GM23338 (cell line): ENCODE measurements around the gene RBBP7.

Experiments used
- CREB1 ChIP-seq: fragments of 250-450 bp; sonication (Bioruptor Pico); IDR thresholded peaks from 2 replicates; pipeline ENCODE4 v1.5.0; 2020; ENCODE audit warnings: low read depth, mild to moderate bottlenecking, moderate library complexity
- CTCF ChIP-seq, 2 experiments: fragments of 200-600 bp in 1 of 2; sonication (generic) in 1 of 2; conservative IDR thresholded peaks; 2 replicates each; pipeline versions ENCODE4 v1.5.1 to v1.6.1; 2016 to 2017; ENCODE audit warnings: antibody characterized with exemption in 2 of 2, low read depth in 2 of 2, mild to moderate bottlenecking in 2 of 2, moderate library complexity in 1 of 2
- ETS1 ChIP-seq: IDR thresholded peaks from 2 replicates; pipeline ENCODE4 v1.6.1; 2016; ENCODE audit warnings: antibody characterized with exemption
- EZH2 ChIP-seq: fragments of 200-600 bp; sonication (generic); IDR thresholded peaks from one replicate; pipeline ENCODE4 v1.8.0; 2017; ENCODE audit warnings: antibody characterized with exemption, mild to moderate bottlenecking, low read depth; ENCODE audit not compliant: unreplicated experiment
- EZH2phosphoT487 ChIP-seq: fragments of 200-600 bp; sonication (generic); IDR thresholded peaks from one replicate; pipeline ENCODE4 v1.8.1; 2018; ENCODE audit warnings: antibody characterized with exemption; ENCODE audit not compliant: unreplicated experiment
- JUNB ChIP-seq: IDR thresholded peaks from one replicate; pipeline ENCODE4 v1.6.1; 2016; ENCODE audit warnings: antibody characterized with exemption; ENCODE audit not compliant: unreplicated experiment
- NANOG ChIP-seq: IDR thresholded peaks from 2 replicates; pipeline ENCODE4 v1.6.1; 2016; ENCODE audit warnings: antibody characterized with exemption, borderline replicate concordance
- POLR2AphosphoS5 ChIP-seq: IDR thresholded peaks from 2 replicates; pipeline ENCODE4 v1.6.1; 2016; ENCODE audit warnings: antibody characterized with exemption, low read depth
- REST ChIP-seq: IDR thresholded peaks from one replicate; pipeline ENCODE4 v1.6.1; 2018; ENCODE audit warnings: antibody characterized with exemption; ENCODE audit not compliant: unreplicated experiment
- STAT1 ChIP-seq: IDR thresholded peaks from one replicate; pipeline ENCODE4 v1.6.1; 2016; ENCODE audit warnings: antibody characterized with exemption; ENCODE audit not compliant: unreplicated experiment
- ZNF462 ChIP-seq: fragments of 250-450 bp; sonication (Bioruptor Pico); IDR thresholded peaks from 2 replicates; pipeline ENCODE4 v1.5.0; 2020; ENCODE audit warnings: mild to moderate bottlenecking, moderate library complexity

GRCh38 chrX:16853537-16853936 lies 16.6 kb downstream of the RBBP7 start:
- TF ChIP-seq CTCF (conservative IDR thresholded peaks at IDR 0.05; ENCODE audit: low read depth in 2 of 2) = no peak
- TF ChIP-seq EZH2phosphoT487 = no peak
- TF ChIP-seq CREB1 = no peak
- TF ChIP-seq EZH2 = no peak
- no peak for TF ChIP-seq NANOG
- TF ChIP-seq REST = no peak
- no peak for TF ChIP-seq JUNB
- no peak for TF ChIP-seq ETS1
- no peak for TF ChIP-seq POLR2AphosphoS5
- TF ChIP-seq ZNF462 (CRISPR knock-in tag) = no peak
- no peak for TF ChIP-seq STAT1
